Transverse colon (tissue), 3 donors: Measurements from ENCODE around the gene EIF5AL1.
"Not testable (repeated sequence)": the region's sequence is repeated elsewhere in the genome, so short reads cannot be mapped to it uniquely, and the experiment has no call there.

Source experiments
- CTCF ChIP-seq, 5 experiments: fragments of 200-600 bp in 3 of 5; fragments of 450-650 bp in 2 of 5; sonication (generic) in 3 of 5; IDR thresholded peaks; 1 replicate in 2 of 5; 2 replicates in 3 of 5; pipeline ENCODE4 v1.5.1; 2016 to 2017; ENCODE audit warnings: antibody characterized with exemption in 5 of 5, inconsistent platforms in 3 of 5, mild to moderate bottlenecking in 2 of 5, moderate library complexity in 1 of 5
- POLR2A ChIP-seq: fragments of 450-650 bp; IDR thresholded peaks from one replicate; pipeline ENCODE4 v1.6.1; 2016; ENCODE audit warnings: antibody characterized with exemption, mild to moderate bottlenecking, moderate library complexity

GRCh38 chr10:79517567-79517966 is 5.2 kb downstream of the EIF5AL1 start:
- not testable (repeated sequence) for TF ChIP-seq CTCF (IDR thresholded peaks at IDR 0.05); POLR2A
